Stimulated activated memory B cell treated with anti-CD40 and anti-IgM and Interleukin-4, amounts not matched to agents 10 μg/mL and 1 μg/mL and 100 μg/mL, for 72 hours (primary cell): Measurements from ENCODE around the gene SYT14.
A peak's percentile ranks its signal among the peaks of the same experiment; 100 is the strongest.
"Not testable (repeated sequence)": the region's sequence is repeated elsewhere in the genome, so short reads cannot be mapped to it uniquely, and the experiment has no call there.

ENCODE experiments used
- ATAC-seq: fragments of 150-1000 bp; cut with Tn5 transposase; 2 replicates; pipeline ENCODE4 v1.10.0; 2021
- H3K27ac Mint-ChIP-seq: one replicate; pipeline ENCODE4 v1.8.0; 2022; ENCODE audit warnings: mild to moderate bottlenecking, mixed read lengths
- H3K27me3 Mint-ChIP-seq: one replicate; pipeline ENCODE4 v1.8.0; 2022; ENCODE audit warnings: mixed read lengths
- H3K36me3 Mint-ChIP-seq: one replicate; pipeline ENCODE4 v1.8.0; 2022; ENCODE audit warnings: mixed read lengths
- H3K4me1 Mint-ChIP-seq: one replicate; pipeline ENCODE4 v1.8.0; 2022; ENCODE audit warnings: mixed read lengths
- H3K4me3 Mint-ChIP-seq: one replicate; pipeline ENCODE4 v1.8.0; 2022; ENCODE audit warnings: mild to moderate bottlenecking, moderate library complexity, mixed read lengths
- H3K9me3 Mint-ChIP-seq: one replicate; pipeline ENCODE4 v1.8.0; 2022; ENCODE audit warnings: mixed read lengths

The SYT14 gene

DNA sequence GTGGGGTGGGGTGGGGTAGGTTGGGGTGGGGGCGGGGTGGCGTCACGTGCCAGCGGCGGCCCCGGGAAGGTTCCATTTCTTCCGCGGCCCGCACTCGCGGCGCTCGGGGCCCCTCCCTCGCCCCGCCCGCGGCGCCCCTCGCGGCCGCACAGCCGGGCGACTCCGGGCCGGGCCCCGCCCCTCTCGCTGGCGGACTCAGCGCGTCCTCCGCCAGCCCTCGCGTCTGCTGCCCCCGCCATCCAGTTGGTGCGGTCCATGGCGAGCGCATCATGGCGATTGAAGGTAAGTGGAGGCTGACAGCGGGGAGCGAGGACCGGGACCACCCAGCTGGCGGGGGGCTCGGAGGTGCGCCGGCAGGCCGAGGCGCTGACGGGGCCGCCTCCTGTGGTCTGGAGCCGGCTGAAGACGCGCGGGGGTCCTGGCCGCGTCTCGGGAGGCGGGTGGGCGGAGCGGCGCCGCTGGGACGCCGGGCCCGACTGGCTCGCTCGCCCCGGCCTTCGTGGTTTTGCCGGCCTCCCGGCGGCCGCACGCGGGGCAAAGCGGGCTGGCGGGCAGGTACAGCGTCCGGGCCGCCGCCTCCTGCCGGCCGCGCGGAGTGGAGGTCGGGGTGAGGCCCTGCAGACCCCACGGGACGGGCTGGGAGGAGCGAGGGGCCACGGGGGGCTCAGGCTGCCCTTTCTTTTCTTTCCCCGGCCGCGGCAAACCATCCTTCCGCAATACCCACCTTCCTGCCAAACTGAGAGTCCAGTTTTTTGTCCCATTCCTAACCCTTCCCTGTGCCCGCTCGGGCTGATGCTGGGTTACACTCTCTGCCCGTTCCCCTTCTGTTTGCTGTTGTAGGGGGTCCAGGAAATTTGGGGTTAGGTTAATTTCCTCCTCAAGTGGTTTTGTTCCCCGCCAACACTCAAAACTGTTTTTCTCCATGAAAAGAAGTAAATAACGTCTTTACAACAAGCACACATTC is at the start of gene SYT14:
Gene SYT14 (plus strand): TSS at position 222 of the 964 bp plus-strand sequence. CDS start 48 bp downstream, at position 270.
- no peak for ATAC-seq
- Mint-ChIP-seq H3K4me3 (peak within 1 kb of the TSS; percentile 54), H3K27me3 (peaks cover 64% of the 10 kb centered on the region), H3K36me3 (no peaks in the 10 kb centered on the region), H3K27ac (no peak within 1 kb of the TSS), H3K4me1 (peaks cover 5% of the 10 kb centered on the region), H3K9me3 (no peaks in the 10 kb centered on the region)

DNA sequence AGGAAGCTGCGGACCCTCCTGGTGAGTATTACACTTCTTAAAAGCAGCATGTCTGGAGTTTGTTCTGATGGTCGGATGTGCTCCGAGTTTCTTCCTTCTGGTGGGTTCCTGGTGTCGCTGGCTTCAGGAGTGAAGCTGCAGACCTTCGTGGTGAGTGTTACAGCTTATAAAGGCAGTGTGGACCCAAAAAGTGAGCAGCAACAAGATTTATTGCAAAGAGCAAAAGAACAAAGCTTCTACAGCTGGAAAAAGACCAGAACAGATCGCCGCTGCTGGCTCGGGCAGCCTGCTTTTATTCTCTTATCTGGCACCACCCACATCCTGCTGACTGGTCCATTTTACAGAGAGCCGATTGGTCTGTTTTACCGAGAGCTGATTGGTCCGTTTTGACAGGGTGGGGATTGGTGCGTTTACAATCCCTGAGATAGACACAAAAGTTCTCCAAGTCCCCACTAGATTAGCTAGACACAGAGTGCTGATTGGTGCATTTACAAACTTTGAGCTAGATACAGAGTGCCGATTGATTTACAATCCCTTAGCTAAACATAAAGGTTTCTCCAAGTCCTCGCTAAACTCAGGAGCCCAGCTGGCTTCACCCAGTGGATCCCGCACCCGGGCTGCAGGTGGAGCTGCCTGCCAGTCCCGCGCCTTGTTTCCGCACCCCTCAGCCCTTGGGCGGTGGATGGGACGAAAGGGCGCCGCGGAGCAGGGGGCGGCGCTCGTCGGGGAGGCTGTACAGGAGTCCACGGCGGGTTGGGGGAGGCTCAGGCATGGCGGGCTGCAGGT is 49.5 kb upstream of the SYT14 start:
- not testable (repeated sequence) for H3K9me3 Mint-ChIP-seq, H3K27ac Mint-ChIP-seq, H3K4me3 Mint-ChIP-seq, ATAC-seq, H3K4me1 Mint-ChIP-seq, H3K36me3 Mint-ChIP-seq
- peaks cover 34% of the 10 kb centered on the region for H3K27me3 Mint-ChIP-seq

DNA sequence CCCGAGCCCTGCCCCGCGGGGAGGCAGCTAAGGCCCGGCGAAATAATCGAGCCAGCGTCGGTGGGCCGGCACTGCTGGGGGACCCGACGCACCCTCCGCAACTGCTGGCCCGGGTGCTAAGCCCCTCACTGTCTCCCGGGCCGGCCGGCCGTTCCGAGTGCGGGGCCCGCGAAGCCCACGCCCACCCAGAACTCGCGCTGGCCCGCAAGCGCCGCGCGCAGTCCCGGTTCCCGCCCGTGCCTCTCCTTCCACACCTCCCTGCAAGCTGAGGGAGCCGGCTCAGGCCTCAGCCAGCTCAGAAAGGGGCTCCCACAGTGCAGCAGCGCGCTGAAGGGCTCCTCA is 49.0 kb upstream of the SYT14 start:
- no peak for ATAC-seq
- H3K27me3 Mint-ChIP-seq = peaks cover 36% of the 10 kb centered on the region
- no peak overlapping the region for H3K4me3 Mint-ChIP-seq
- no peak overlapping the region for H3K27ac Mint-ChIP-seq
- no peaks in the 10 kb centered on the region for H3K4me1 Mint-ChIP-seq
- H3K36me3 Mint-ChIP-seq = no peaks in the 10 kb centered on the region
- H3K9me3 Mint-ChIP-seq = no peaks in the 10 kb centered on the region

DNA sequence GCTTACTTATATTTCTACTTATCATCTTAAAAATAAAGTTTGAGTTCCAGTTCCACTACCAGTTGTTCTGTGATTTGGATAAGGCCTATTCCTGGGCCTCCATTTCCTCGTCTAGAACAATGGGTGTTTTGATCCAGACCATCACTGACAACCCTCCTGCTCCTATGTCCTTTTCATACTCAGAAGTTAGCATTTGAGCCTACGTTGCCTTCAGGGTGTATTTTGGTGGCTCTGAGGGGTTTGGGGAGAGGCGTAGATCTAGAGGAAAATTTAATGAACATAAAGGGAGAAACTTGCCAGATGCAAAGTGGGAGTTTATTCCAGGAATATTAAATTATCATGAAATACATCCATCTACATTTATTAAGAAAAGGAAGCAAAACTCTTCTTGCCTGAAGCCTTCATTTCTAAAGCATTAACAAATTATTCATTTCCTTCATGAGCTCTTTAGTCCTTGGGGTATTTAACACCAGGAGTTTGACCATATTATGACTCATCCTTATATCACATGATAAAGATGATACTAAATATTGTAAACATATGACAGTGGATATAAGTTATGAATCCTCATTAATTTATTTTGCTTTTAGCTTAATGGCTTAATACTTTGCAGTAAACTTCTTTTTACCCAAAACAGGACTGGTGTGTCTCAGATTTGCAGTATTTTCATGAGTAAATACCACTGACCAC is 47.2 kb upstream of the SYT14 start:
- no peak for ATAC-seq
- no peaks in the 10 kb centered on the region for H3K4me1 Mint-ChIP-seq
- H3K36me3 Mint-ChIP-seq = no peaks in the 10 kb centered on the region
- no peak overlapping the region for H3K4me3 Mint-ChIP-seq
- H3K27me3 Mint-ChIP-seq = peaks cover 41% of the 10 kb centered on the region
- no peaks in the 10 kb centered on the region for H3K9me3 Mint-ChIP-seq
- H3K27ac Mint-ChIP-seq = no peak overlapping the region

DNA sequence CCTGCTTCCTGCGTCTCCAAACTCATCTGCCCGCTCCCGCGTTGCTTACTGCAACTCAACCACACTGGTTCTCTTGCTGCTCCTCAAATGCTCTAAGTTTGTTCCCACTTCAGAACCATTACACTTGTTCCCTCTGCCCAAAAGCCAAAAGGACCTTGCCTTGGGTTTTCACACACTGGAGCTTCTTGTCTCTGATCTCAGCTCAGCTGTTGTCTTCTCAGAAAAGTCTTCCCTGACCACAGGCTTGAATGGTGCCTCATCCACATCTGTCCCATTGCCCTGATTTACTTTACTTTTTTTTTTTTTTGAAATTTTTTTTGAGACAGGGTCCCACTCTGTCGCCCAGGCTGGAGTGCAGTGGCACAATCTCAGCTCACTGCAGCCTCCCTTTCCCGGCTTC is 44.3 kb upstream of the SYT14 start:
- Mint-ChIP-seq H3K9me3 (no peaks in the 10 kb centered on the region), H3K27ac (no peak overlapping the region), H3K27me3 (peaks cover 25% of the 10 kb centered on the region), H3K4me1 (no peaks in the 10 kb centered on the region), H3K4me3 (no peak overlapping the region), H3K36me3 (no peaks in the 10 kb centered on the region)
- no peak for ATAC-seq

DNA sequence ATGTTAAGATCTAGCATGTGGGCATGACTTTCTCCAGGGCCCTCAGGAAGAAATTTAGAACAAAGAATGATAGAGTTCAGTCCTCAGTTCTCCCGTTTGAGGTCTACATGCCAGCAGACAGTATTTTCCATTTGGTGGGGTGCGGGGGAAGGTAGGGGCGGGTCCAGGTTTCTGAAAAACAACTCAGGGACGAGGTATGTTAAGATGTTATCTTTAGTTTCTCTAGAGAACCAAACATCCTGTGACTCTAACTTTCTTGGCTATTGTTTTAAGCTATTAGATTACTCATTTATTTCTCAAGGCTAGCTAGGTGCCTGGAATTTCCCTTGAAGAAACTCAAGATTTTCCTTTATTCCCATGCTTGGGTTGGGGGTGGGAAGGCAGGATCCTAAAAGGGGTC is 42.3 kb upstream of the SYT14 start:
- no peaks in the 10 kb centered on the region for H3K4me1 Mint-ChIP-seq
- H3K27ac Mint-ChIP-seq = no peak overlapping the region
- H3K9me3 Mint-ChIP-seq = no peaks in the 10 kb centered on the region
- no peak for ATAC-seq
- H3K4me3 Mint-ChIP-seq = no peak overlapping the region
- peaks cover 25% of the 10 kb centered on the region for H3K27me3 Mint-ChIP-seq
- no peaks in the 10 kb centered on the region for H3K36me3 Mint-ChIP-seq

DNA sequence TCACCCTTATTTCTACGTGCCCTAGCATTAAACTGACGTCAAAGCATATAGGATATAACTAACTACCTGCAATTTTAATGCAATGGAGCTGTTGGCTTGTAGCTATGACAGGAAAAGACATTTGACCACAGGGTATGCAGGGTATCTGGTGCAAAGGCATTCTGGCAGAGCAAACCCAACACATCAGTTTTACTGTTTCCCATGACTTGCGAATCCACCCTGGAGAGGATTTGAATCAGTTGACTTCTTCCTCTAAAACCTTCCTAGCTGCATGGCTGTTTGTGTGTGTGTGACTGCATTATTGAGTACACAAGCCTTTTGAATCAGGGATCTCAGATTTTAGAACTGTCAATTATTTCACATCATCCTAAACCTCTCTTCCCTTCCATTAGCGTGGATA is 41.7 kb upstream of the SYT14 start:
- no peak for ATAC-seq
- no peaks in the 10 kb centered on the region for H3K4me1 Mint-ChIP-seq
- no peak overlapping the region for H3K4me3 Mint-ChIP-seq
- no peaks in the 10 kb centered on the region for H3K9me3 Mint-ChIP-seq
- H3K36me3 Mint-ChIP-seq = no peaks in the 10 kb centered on the region
- peaks cover 25% of the 10 kb centered on the region for H3K27me3 Mint-ChIP-seq
- H3K27ac Mint-ChIP-seq = no peak overlapping the region

DNA sequence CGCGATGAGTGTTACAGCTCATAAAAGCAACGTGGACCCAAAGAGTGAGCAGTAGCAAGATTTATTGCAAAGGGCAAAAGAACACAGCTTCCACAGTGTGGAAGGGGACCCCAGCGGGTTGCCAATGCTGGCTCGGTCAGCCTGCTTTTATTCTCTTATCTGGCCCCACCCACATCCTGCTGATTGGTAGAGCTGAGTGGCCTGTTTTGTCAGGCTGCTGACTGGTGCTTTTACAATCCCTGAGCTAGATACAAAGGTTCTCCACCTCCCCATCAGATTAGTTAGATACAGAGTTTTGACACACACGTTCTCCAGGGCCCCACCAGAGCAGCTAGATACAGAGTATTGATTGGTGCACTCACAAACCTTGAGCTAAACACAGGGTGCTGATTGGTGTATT is 39.7 kb upstream of the SYT14 start:
- H3K4me1 Mint-ChIP-seq, H3K36me3 Mint-ChIP-seq, H3K27ac Mint-ChIP-seq, H3K9me3 Mint-ChIP-seq, ATAC-seq, H3K4me3 Mint-ChIP-seq: not testable (repeated sequence)
- H3K27me3 Mint-ChIP-seq = peaks cover 23% of the 10 kb centered on the region

DNA sequence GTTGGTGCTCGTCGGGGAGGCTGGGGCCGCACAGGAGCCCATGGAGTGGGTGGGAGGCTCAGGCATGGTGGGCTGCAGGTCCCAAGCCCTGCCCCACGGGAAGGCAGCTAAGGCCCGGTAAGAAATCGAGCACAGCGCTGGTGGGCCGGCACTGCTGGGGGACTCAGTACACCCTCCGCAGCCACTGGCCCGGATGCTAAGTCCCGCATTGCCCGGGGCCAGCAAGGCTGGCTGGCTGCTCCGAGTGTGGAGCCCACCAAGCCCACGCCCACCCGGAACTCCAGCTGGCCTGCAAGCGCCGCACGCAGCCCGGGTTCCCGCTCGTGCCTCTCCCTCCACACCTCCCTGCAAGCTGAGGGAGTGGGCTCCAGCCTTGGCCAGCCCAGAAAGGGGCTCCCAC is 39.2 kb upstream of the SYT14 start:
- H3K36me3 Mint-ChIP-seq, H3K4me3 Mint-ChIP-seq, H3K4me1 Mint-ChIP-seq, H3K9me3 Mint-ChIP-seq, H3K27ac Mint-ChIP-seq, ATAC-seq: not testable (repeated sequence)
- peaks cover 18% of the 10 kb centered on the region for H3K27me3 Mint-ChIP-seq

DNA sequence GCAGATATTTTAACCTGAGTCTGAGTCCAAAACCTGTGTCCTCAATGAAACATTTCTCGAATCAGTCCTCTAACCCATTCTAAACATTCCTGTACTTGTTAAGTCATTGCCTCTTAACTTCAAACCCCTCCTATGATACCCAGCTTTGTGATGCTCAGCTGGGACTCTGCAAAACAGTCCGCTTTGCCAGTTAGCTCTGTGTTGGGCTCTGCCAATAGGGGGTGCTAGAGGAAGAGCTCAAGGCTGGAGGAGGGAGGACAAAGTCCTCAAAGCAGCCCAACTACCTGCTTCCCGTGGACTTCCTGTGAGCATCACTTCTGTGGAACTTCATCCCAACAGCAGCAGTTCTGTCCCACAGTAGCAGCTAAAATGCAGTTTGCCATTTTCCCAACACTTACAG is 38.1 kb upstream of the SYT14 start:
- no peaks in the 10 kb centered on the region for H3K36me3 Mint-ChIP-seq
- ATAC-seq = peak; percentile 24
- peaks cover 9% of the 10 kb centered on the region for H3K27me3 Mint-ChIP-seq

DNA sequence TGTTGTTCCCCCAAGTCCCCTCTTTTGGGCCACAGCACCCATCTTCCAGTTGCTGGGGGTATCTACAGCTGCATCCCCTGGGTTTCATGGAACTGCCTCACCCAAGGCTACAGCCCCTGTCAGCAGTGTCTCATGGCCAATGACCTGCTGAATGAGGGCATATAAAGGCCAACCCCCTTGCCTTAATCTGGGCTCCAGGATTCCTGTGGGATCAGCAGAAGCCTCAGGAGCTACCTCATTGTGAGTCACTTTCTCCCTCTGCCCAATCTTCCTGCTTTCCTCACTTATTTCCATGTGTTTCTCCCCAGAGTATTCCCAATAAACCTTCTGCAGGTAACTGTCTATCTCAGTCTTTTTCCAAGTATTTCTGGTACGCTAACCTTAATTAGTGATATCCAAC is 37.3 kb upstream of the SYT14 start:
- no peaks in the 10 kb centered on the region for H3K9me3 Mint-ChIP-seq
- no peaks in the 10 kb centered on the region for H3K4me1 Mint-ChIP-seq
- H3K4me3 Mint-ChIP-seq = no peak overlapping the region
- ATAC-seq = no peak
- no peak overlapping the region for H3K27ac Mint-ChIP-seq
- H3K36me3 Mint-ChIP-seq = no peaks in the 10 kb centered on the region
- H3K27me3 Mint-ChIP-seq = peaks cover 9% of the 10 kb centered on the region

More for the DNA sequence above, 38.1 kb upstream of the SYT14 start:
- H3K9me3 Mint-ChIP-seq = no peaks in the 10 kb centered on the region
- no peak overlapping the region for H3K27ac Mint-ChIP-seq
- no peaks in the 10 kb centered on the region for H3K4me1 Mint-ChIP-seq
- H3K4me3 Mint-ChIP-seq = no peak overlapping the region

DNA sequence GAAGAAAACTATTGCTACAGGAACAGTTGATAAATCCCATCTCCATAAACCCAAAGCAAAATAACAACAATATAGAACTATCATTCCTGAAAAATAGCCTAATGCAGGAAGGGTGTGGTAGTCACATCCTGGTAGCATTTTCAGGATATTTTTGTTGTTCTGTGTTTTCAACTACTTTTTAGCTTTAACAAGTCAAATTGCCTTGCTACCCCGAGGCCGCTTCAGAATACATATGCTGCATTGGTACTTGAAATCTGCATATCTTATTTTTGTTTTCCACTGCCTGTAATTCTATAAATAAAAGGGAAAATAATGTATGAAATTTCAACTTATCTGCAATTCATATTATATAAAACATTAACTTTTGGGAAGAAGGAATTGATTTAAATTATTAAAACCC is 36.8 kb upstream of the SYT14 start:
- Mint-ChIP-seq H3K4me3 (no peak overlapping the region), H3K9me3 (no peaks in the 10 kb centered on the region), H3K27ac (no peak overlapping the region), H3K36me3 (no peaks in the 10 kb centered on the region), H3K4me1 (no peaks in the 10 kb centered on the region), H3K27me3 (peaks cover 9% of the 10 kb centered on the region)
- ATAC-seq = no peak

DNA sequence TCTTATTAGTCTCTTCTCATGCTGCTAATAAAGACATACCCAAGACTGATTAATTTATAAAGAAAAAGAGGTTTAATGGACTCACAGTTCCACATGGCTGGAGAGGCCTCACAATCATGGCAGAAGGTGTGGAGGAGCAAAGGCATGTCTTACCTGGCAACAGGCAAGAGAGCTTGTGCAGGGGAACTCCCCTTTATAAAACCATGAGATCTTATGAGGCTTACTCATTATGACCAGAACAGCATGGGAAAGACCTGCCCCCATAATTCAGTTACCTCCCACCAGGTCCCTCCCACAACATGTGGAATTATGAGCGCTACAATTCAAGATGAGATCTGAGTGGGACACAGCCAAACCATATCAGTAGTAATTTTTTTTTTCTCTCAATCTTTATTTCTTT is 33.2 kb upstream of the SYT14 start:
- H3K9me3 Mint-ChIP-seq, ATAC-seq, H3K36me3 Mint-ChIP-seq, H3K4me3 Mint-ChIP-seq, H3K27me3 Mint-ChIP-seq, H3K27ac Mint-ChIP-seq, H3K4me1 Mint-ChIP-seq: not testable (repeated sequence)

DNA sequence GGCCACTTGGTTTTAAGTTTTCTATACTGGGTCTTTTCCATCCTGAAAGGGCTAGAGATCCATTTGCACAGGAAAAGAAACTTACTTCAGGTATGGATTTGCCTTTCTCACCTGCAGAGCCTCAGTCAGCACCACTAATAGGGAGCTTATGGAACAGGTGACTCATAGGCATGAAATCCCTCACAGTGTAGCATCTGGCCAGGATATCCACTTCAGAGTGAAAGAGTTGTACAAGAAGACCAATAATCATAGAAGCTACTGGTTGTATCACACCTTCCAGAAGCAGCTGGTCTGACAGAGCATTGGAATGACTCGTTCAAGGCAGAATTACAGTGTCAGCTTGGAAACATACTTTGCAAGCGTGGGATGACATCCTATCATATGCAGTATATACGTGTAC is 26.3 kb upstream of the SYT14 start:
- Mint-ChIP-seq H3K4me3 (no peak overlapping the region), H3K4me1 (no peaks in the 10 kb centered on the region), H3K36me3 (no peaks in the 10 kb centered on the region), H3K27ac (no peak overlapping the region), H3K9me3 (peaks cover 6% of the 10 kb centered on the region), H3K27me3 (no peaks in the 10 kb centered on the region)
- no peak for ATAC-seq

DNA sequence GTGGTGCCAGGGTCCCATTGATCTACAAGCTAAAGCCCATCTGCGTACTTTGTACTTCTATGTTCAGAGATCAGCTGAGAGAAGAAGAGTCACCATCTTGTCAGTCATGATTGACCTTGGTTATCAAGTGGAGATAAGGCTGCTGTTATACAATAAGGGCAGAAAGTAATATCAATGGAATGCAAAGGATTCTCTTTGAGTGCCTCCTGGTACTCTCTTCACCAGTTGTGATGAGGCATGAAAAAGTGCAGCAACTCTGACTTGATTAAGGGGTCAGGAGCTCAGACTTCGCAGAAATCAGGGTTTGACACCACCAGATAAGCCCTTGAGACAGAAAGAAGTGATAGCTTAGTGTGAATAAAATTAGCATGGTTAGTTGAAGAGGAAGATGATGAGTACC is 25.7 kb upstream of the SYT14 start:
- H3K4me1 Mint-ChIP-seq = no peaks in the 10 kb centered on the region
- no peaks in the 10 kb centered on the region for H3K27me3 Mint-ChIP-seq
- H3K27ac Mint-ChIP-seq = no peak overlapping the region
- H3K4me3 Mint-ChIP-seq = no peak overlapping the region
- no peaks in the 10 kb centered on the region for H3K36me3 Mint-ChIP-seq
- ATAC-seq = no peak
- peaks cover 6% of the 10 kb centered on the region for H3K9me3 Mint-ChIP-seq
